ENCODE results near the gene ZNF354C.
"Not testable (repeated sequence)": the region's sequence is repeated elsewhere in the genome, so short reads cannot be mapped to it uniquely, and the experiment has no call there.

Gene ZNF354C

DNA sequence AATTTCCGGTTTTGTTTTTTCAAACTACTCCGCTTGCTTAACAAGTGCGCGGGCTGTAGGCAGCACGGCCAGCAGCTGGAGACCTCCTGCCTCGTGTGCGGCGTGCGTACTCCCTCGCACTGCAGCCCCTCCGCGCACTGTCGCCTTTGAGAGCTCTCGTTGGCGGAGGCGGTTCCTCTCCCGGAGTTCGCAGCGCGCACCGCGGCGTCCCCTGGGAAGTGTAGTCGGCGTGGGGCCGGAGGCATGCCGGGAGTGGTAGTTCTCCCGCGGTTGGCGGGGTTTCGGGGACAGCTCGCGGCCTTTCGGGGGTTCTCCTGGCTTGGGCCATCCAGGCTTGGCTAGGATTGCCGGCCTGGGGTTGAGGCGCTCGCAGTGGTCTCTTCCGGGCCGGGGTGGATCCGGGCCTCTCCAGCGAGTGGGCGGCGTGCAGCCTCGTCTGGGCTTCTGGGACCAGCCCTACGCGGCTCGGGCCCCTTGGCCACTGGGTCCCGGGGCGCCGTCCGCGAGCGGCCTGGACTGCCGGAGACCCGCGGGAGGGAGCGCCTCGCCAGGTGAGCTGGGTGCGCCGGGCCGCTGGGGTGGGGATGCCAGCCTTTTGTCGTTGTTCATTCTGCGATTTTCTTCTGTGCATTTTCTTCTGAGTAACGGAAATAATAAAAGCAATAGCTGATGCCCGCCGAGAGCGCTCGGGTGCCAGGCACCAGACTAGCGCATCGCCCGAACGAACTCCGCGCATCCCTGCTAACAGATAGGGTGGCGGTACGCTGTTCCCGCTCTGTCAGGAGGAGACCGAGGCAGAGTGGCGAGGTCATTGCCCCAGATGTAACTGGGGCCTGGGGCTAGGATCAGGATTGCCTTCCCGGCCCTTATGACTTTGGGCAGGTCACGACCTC is at the start of gene ZNF354C:
ZNF354C (plus strand) TSS at position 258 of the 893 bp plus-strand sequence. CDS start 1,696 bp downstream, outside the sequence.
- DNase-seq (ENCODE audit: low read depth in 2 of 2) = peak; percentile 75 to 82

- peak; percentile 89 to 91 for DNase-seq (ENCODE audit: low read depth in 2 of 2)
Measured at GRCh38 chr5:179023528-179024189, 36.5 kb upstream of the ZNF354C start, which contains the start of gene ZNF879. TSS of gene ZNF879 (plus strand) at chr5:179023804. CDS start at chr5:179025005, 1,201 bp downstream.

GRCh38 chr5:179033004-179033580 is 27.1 kb upstream of the ZNF354C start:
- DNase-seq (ENCODE audit: low read depth in 2 of 2) = no peak

DNA sequence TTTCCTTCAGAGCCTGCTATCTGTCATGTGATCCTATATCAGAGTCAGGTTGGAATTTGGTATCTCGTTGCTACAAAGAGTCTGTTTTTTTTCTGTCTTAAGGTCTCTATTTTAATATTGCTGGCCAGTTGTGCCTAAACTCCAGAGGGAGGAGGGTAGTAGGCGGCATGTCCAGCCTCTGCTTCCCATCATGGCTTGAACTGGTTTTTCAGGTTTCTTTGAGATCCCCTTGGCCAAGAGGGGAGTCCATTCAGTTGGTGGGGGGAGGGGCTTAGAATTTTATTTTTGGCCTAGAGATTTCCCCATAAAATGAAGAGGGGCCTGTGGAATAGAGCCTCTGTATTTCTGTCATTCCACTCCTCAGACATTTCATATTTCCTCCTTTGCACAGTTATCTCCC is 15.4 kb upstream of the ZNF354C start:
- DNase-seq (ENCODE audit: low read depth in 2 of 2) = no peak

DNA sequence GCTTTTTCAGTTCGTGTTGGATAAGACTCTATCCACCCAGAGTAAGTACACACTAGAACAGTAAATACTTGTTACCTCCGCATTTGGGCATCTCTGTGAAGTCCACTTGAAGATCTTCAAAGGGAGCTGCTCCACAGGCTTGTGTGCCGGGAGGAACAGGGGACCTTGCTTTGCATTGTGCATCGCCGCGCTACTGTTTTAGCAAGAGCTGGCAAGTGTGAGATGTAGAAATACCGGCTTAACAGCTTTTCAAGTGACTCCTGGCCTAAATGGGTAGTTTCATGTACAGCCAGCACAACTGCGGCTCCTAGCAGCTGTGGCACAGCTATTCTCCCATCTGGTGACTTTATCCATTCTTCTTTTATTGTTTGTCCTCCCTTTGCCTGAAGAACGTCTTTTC is 8.4 kb upstream of the ZNF354C start:
- no peak for DNase-seq (ENCODE audit: low read depth in 2 of 2)

- DNase-seq (ENCODE audit: low read depth in 2 of 2) = no peak
Measured at GRCh38 chr5:179054036-179054785, 6.0 kb upstream of the ZNF354C start.

DNA sequence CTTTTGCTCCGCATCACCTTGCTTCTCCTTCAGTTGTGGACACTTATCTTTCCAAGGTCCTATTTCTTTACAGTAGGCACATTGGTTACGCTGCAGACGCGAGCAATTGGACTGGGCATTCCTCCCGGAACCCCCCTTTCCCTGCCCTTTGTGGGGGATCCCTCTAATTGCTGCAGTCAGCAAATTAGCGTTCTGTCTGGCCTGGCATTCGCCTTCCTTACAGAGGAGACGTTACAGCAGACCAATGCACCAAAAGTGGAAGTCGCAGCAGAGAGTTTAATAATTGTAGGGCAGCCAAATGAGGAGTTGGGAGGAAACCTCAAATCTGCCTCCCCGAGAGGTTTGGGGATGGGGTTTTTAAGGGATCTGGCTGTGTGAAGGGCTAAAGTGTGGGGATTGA is 5.3 kb upstream of the ZNF354C start:
- DNase-seq (ENCODE audit: low read depth in 2 of 2) = no peak

DNA sequence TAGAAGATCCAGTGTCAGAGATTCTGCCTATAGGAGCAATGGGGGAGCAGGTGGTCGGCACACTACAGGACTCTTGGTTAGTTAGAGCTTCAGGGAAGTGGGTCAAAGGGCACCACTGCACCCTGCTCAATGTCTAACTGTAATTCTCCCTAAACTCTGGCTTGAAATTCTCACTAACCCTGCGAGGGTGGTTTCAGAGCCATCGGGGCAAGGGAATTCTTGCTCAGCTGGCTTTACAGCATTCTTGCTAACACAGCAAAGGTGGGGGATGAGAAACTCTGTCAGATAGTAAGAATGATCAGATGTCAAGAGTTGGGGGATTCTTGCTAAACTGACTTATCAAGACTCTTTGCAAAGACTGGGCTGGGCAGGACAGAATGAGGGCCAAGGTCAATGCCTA is 4.7 kb upstream of the ZNF354C start:
- no peak for DNase-seq (ENCODE audit: low read depth in 2 of 2)

GRCh38 chr5:179055841-179056240 is 4.3 kb upstream of the ZNF354C start:
- no peak for DNase-seq (ENCODE audit: low read depth in 2 of 2)

GRCh38 chr5:179061025-179061424 is 852 bp downstream of the ZNF354C start:
- no peak for DNase-seq (ENCODE audit: low read depth in 2 of 2)

DNA sequence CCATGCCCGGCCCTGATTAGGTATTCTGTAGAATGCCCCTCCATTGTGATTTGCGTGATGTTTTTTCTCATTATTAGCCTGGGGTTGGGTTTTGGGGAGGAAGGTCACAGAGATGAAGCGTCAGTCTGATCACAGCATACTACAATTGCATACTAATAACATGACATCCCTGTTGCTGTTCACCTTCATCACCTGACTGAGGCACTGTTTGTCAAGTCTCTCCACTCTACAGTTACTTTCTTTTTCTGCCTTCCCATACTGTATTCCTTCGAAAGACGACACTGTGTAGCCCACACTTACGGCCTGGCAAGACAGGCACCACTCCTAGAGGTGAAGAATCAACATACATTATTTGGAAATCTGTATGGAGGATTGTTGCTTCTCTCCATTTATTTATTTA is 5.5 kb downstream of the ZNF354C start:
- DNase-seq (ENCODE audit: low read depth in 2 of 2) = no peak

GRCh38 chr5:179079165-179079987 is 19.2 kb downstream of the ZNF354C start:
- DNase-seq (ENCODE audit: low read depth in 2 of 2) = no peak

GRCh38 chr5:179080724-179081123 is 20.6 kb downstream of the ZNF354C start:
- DNase-seq (ENCODE audit: low read depth in 2 of 2) = no peak

DNA sequence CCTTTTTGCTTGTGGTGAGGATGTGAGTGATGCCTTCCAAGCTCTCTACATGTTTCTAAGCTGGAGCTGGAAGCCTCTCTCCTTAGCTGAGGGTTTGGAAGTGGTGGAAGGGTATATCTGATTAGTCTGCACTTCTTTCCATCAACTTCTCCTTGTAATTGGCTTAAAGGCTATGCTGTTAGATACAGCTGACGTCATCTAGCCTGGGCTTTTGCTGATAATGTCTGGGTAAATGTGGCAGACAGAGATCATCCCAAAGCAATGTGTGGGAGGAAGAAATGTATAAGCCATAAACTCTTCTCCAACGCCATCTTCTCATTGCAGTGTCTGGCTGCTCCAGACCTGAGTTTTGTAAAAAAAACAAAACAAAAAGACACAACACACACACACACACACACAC is 29.3 kb downstream of the ZNF354C start:
- no peak for DNase-seq (ENCODE audit: low read depth in 2 of 2)

GRCh38 chr5:179101282-179101681 is 41.1 kb downstream of the ZNF354C start:
- DNase-seq (ENCODE audit: low read depth in 2 of 2) = not testable (repeated sequence)

- DNase-seq (ENCODE audit: low read depth in 2 of 2) = no peak
Measured at GRCh38 chr5:179110528-179110927, 50.4 kb downstream of the ZNF354C start.

- no peak for DNase-seq (ENCODE audit: low read depth in 2 of 2)
Measured at GRCh38 chr5:179111267-179112207, 51.4 kb downstream of the ZNF354C start.

GRCh38 chr5:179112469-179113142 is 52.4 kb downstream of the ZNF354C start:
- DNase-seq (ENCODE audit: low read depth in 2 of 2) = no peak

DNA sequence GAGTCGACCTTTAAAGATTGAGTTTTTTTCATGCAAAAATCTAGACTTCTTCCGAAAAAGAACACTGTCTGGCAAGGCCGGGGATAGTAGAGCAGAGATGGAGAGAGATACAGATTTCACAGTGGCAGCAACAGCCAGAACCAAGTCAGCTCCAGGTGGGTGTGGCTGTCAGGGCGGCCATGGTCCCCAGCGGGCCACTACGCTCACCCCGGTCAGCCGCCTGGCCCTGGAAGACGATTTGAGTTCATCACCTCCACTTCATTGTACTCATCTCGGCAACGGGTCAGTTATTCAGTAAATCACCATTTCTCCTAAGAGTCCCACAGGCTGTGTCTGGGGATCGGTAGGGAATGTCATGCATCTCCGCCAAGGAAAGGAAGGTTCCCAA is 53.0 kb downstream of the ZNF354C start:
- no peak for DNase-seq (ENCODE audit: low read depth in 2 of 2)

All from stimulated activated CD4-positive, alpha-beta T cell treated with anti-CD3 and anti-CD28 coated beads, Interleukin-1b, Interleukin-23, amount 100 ng/mL, for 4 hours (primary cell).